Tibial nerve (tissue), 4 donors: Measurements from ENCODE around the gene FBXO46. TPM values are rescaled to one million over a fixed set of nuclear protein-coding genes. Genes with fewer than 3 reads are reported as not detected.
"Not testable (repeated sequence)": the region's sequence is repeated elsewhere in the genome, so short reads cannot be mapped to it uniquely, and the experiment has no call there.

Source experiments
- DNase-seq, 2 donors: peaks; one replicate each; pipeline ENCODE4 v3.0.0-alpha.2; 2019; ENCODE audit warnings: low spot score in 2 of 2
- H3K27ac ChIP-seq, 4 donors: fragments of 200-600 bp; sonication (generic) in 3 of 4; one replicate each; pipeline ENCODE4 v1.5.1; 2017 to 2019; ENCODE audit warnings: mild to moderate bottlenecking in 1 of 4
- H3K27me3 ChIP-seq, 2 donors: fragments of 200-600 bp; sonication (generic) in 1 of 2; one replicate each; pipeline versions ENCODE4 v1.5.1 to v1.6.0; 2017 to 2019
- H3K36me3 ChIP-seq, 3 donors: fragments of 200-600 bp; sonication (generic); one replicate each; pipeline ENCODE4 v1.5.1; 2018 to 2019
- H3K4me1 ChIP-seq, 4 donors: fragments of 200-600 bp; sonication (generic) in 3 of 4; one replicate each; pipeline ENCODE4 v1.5.1; 2017 to 2019
- H3K4me3 ChIP-seq, 4 donors: fragments of 200-600 bp; sonication (generic) in 3 of 4; one replicate each; pipeline ENCODE4 v1.5.1; 2017 to 2019; ENCODE audit warnings: mild to moderate bottlenecking in 1 of 4, moderate library complexity in 1 of 4
- H3K9me3 ChIP-seq, 4 donors: fragments of 200-600 bp; sonication (generic) in 3 of 4; one replicate each; pipeline ENCODE4 v1.5.1; 2017 to 2019
- EP300 ChIP-seq, 2 donors: sonication (generic); formaldehyde crosslinking; IDR thresholded peaks; one replicate each; pipeline ENCODE4 v1.6.1; 2017; ENCODE audit warnings: antibody characterized with exemption in 2 of 2, mild to moderate bottlenecking in 1 of 2
- POLR2A ChIP-seq, 2 donors: fragments of 450-650 bp; IDR thresholded peaks; one replicate each; pipeline ENCODE4 v1.6.1; 2017; ENCODE audit warnings: antibody characterized with exemption in 2 of 2, mild to moderate bottlenecking in 2 of 2, moderate library complexity in 2 of 2
- WGBS, 2 donors: methylation state at CpG; one replicate each; pipeline ENCODE4 v1.1.5; 2018; 5-methylcytosine and 5-hydroxymethylcytosine counted together
- total RNA-seq, 4 donors: library from RNA; depleted of rRNA; stranded (reverse); fragments of >200 nt; gene quantifications; one replicate each; pipeline ENCODE4 v1.1.0, GENCODE V29; 2016
- TF ChIP-seq, protein P1 (sequence below), 5 experiments: fragments of 200-600 bp in 3 of 5; fragments of 450-650 bp in 2 of 5; sonication (generic) in 3 of 5; IDR thresholded peaks; one replicate each; pipeline ENCODE4 v1.5.1; 2016 to 2019; ENCODE audit warnings: antibody characterized with exemption in 5 of 5, mild to moderate bottlenecking in 3 of 5, moderate library complexity in 2 of 5

FBXO46 gene
- total RNA-seq, 4 donors from 2014 or later: 9.8 to 15.9 (median 13.7) TPM

DNA sequence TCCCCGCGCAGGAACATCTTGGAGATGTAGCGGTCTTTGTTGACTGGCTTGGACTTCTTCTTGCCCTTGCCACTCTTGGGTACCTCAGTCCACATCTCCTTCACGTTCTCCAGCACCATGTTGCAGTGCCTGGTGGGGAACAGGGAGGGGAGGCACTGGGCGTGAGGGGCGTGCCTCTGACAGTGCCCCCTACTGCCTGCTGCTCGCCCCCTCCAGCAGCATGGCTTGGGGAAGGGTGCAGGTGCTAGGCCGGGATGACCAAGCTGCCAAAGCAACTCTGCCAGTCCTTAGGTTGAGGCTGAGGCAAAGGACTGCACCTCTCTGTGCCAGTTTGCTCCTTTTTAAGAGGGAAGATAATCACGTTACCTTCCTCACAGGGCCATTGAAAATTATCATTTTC, 43.1 kb downstream of the FBXO46 start:
- TF ChIP-seq EP300 (IDR thresholded peaks at IDR 0.05) (no peak), POLR2A (IDR thresholded peaks at IDR 0.05) (no peak)
- TF ChIP-seq, protein P1, sequence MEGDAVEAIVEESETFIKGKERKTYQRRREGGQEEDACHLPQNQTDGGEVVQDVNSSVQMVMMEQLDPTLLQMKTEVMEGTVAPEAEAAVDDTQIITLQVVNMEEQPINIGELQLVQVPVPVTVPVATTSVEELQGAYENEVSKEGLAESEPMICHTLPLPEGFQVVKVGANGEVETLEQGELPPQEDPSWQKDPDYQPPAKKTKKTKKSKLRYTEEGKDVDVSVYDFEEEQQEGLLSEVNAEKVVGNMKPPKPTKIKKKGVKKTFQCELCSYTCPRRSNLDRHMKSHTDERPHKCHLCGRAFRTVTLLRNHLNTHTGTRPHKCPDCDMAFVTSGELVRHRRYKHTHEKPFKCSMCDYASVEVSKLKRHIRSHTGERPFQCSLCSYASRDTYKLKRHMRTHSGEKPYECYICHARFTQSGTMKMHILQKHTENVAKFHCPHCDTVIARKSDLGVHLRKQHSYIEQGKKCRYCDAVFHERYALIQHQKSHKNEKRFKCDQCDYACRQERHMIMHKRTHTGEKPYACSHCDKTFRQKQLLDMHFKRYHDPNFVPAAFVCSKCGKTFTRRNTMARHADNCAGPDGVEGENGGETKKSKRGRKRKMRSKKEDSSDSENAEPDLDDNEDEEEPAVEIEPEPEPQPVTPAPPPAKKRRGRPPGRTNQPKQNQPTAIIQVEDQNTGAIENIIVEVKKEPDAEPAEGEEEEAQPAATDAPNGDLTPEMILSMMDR (IDR thresholded peaks at IDR 0.05): no peak
- H3K27me3 ChIP-seq: no peaks in the 10 kb centered on the region
- no peak overlapping the region for H3K4me3 ChIP-seq
- H3K9me3 ChIP-seq: no peaks in the 10 kb centered on the region
- DNase-seq: no peak
- peaks cover 0 to 19% (median 8%) of the 10 kb centered on the region in 4 donors for H3K4me1 ChIP-seq
- 83 to 86% methylated on average over 8 to 9 of the region's 9 CpGs for WGBS, 2 donors
- no peak overlapping the region for H3K27ac ChIP-seq
- peaks cover 4 to 67% (median 36%) of the 10 kb centered on the region in 3 donors for H3K36me3 ChIP-seq

DNA sequence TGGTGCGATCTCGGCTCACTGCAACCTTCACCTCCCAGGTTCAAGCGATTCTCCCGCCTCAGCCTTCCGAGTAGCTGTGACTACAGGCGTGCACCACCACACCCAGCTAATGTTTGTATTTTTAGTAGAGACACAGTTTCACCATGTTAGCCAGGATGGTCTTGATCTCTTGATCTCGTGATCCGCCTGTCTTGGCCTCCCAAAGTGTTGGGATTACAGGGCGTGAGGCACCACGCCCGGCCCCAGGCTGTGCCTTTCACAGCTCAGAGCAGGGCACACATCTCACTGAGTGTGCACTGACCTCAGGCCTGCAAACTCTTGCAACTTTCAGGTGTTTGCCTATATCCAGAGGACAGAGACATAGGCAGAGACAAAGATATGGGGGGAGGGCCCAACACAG, 45.7 kb downstream of the FBXO46 start:
- WGBS, 2 donors: 84 to 93% methylated on average over 11 of the region's 11 CpGs
- Histone ChIP-seq H3K4me1 (peaks cover 0 to 20% (median 2%) of the 10 kb centered on the region in 4 donors), H3K36me3 (peaks cover 4 to 67% (median 36%) of the 10 kb centered on the region in 3 donors)
- H3K27me3 ChIP-seq, DNase-seq, H3K4me3 ChIP-seq, H3K27ac ChIP-seq, H3K9me3 ChIP-seq: not testable (repeated sequence)

DNA sequence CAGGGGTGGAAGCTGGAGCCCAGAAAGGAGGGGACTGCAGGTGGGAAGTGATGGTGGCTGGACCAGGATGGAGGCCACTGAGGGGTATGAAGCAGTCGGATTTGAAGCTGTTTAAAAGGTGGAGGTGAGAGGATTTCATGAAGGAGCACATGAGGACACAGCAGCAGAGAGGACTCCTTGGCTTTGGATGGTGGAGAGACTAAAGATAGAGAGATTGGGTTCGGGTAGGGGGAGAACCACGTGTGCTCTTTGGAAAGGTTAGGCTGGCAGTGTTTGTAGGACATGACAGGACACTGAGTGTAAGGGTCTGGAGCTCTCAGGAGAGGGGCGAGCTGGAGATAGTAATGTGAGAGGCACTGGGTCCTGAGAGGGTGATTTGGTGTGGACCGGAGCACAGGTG, 47.8 kb downstream of the FBXO46 start:
- Histone ChIP-seq H3K36me3 (peaks cover 1 to 49% (median 30%) of the 10 kb centered on the region in 3 donors), H3K4me3 (no peak overlapping the region)

DNA sequence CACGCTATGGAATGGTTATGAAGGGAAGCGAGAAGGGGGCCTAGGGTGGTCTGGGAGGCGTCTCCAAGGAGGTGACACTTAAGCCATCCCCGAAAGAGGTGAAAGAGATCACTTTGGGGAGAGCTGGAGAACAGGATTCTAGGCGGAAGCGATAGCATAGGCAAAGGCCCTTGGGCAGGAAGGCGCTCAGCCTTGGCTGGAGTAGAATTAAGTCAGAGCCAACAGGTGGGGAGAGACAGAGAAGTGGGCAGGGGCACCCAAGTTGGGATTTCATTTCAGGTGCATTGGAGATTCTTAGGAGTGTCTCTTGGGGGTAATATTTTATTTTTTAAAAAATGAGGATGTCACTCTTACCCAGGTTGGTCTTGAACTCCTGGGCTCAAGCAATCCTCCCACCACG, 48.6 kb downstream of the FBXO46 start:
- H3K27me3 ChIP-seq: peaks cover 5 to 33% of the 10 kb centered on the region in 2 donors
- H3K27ac ChIP-seq: peak overlapping the region in 2 of 4 donors; percentile 76 to 77
- TF ChIP-seq EP300 (IDR thresholded peaks at IDR 0.05): no peak
- TF ChIP-seq POLR2A (IDR thresholded peaks at IDR 0.05): no peak
- TF ChIP-seq, protein P1 (IDR thresholded peaks at IDR 0.05): no peak
- no peak overlapping the region for H3K4me3 ChIP-seq
- H3K9me3 ChIP-seq: no peaks in the 10 kb centered on the region
- H3K4me1 ChIP-seq: peaks cover 0 to 23% (median 7%) of the 10 kb centered on the region in 4 donors
- H3K36me3 ChIP-seq: peaks cover 0 to 41% (median 22%) of the 10 kb centered on the region in 3 donors
- DNase-seq: no peak
- WGBS, 2 donors: 67 to 73% methylated on average over 8 of the region's 8 CpGs

More for the DNA sequence above, 47.8 kb downstream of the FBXO46 start:
- no peak overlapping the region for H3K27ac ChIP-seq
- 74 to 79% methylated on average over 5 of the region's 5 CpGs for WGBS, 2 donors
- no peak for TF ChIP-seq EP300 (IDR thresholded peaks at IDR 0.05)
- no peak for TF ChIP-seq POLR2A (IDR thresholded peaks at IDR 0.05)
- TF ChIP-seq, protein P1 (IDR thresholded peaks at IDR 0.05): no peak
- peaks cover 0 to 16% (median 3%) of the 10 kb centered on the region in 4 donors for H3K4me1 ChIP-seq
- H3K27me3 ChIP-seq: peaks cover 2 to 26% of the 10 kb centered on the region in 2 donors
- no peaks in the 10 kb centered on the region for H3K9me3 ChIP-seq
- no peak for DNase-seq

DNA sequence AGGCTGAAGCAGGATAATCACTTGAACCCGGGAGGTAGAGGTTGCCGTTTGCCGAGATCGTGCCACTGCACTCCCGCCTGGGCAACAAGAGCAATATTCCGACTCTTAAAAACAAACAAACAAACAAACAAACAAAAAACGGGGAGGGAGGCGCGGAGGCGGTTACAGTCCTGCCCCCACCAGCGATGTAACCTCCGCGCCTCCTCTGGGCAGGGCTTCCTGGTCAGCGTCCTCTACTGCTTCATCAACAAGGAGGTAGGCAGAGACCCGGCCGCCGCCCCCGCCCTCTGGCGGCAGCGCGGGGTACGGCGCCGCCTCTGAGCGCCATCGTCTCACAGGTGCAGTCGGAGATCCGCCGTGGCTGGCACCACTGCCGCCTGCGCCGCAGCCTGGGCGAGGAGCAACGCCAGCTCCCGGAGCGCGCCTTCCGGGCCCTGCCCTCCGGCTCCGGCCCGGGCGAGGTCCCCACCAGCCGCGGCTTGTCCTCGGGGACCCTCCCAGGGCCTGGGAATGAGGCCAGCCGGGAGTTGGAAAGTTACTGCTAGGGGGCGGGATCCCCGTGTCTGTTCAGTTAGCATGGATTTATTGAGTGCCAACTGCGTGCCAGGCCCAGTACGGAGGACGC, 49.2 kb downstream of the FBXO46 start:
- no peak for TF ChIP-seq EP300 (IDR thresholded peaks at IDR 0.05)
- TF ChIP-seq, protein P1 (IDR thresholded peaks at IDR 0.05): peak; percentile 95 to 97 (median 96)
- TF ChIP-seq POLR2A (IDR thresholded peaks at IDR 0.05): peak in 1 of 2 donors; percentile 21

More for the DNA sequence above, 49.2 kb downstream of the FBXO46 start:
- Histone ChIP-seq H3K27me3 (peaks cover 5 to 40% of the 10 kb centered on the region in 2 donors), H3K27ac (peak overlapping the region in 3 of 4 donors; percentile 64 to 77 (median 76)), H3K9me3 (no peaks in the 10 kb centered on the region), H3K4me3 (peak overlapping the region; percentile 20 to 52 (median 38)), H3K4me1 (peaks cover 0 to 30% (median 10%) of the 10 kb centered on the region in 4 donors), H3K36me3 (peaks cover 0 to 35% (median 19%) of the 10 kb centered on the region in 3 donors)
- 2 to 5% methylated on average over 30 to 32 of the region's 51 CpGs for WGBS, 2 donors
- DNase-seq: peak; percentile 56 to 61
